Cardiac muscle cell (in vitro differentiated cells and primary cell): ENCODE measurements around the gene TMUB1. TPM values are rescaled to one million over a fixed set of nuclear protein-coding genes. Genes with fewer than 3 reads are reported as not detected.
A peak's percentile ranks its signal among the peaks of the same experiment; 100 is the strongest.

Experiments used
- DNase-seq, 2 donors: peaks; one replicate each; pipeline versions ENCODE4 v3.0.0 to v3.0.0-alpha.2; 2010 to 2017; ENCODE audit warnings: low read depth in 1 of 2, low spot score in 1 of 2
- H3K27ac ChIP-seq: fragments of 200-600 bp; sonication (generic); 2 replicates; pipeline ENCODE4 v1.5.1; 2016
- H3K27me3 ChIP-seq: fragments of 200-600 bp; sonication (generic); 2 replicates; pipeline ENCODE4 v1.6.0; 2016; ENCODE audit warnings: control low read depth
- H3K36me3 ChIP-seq: fragments of 200-600 bp; sonication (generic); 2 replicates; pipeline ENCODE4 v1.5.1; 2016; ENCODE audit warnings: control low read depth
- H3K4me1 ChIP-seq: fragments of 200-600 bp; sonication (generic); 2 replicates; pipeline ENCODE4 v1.8.1; 2017; ENCODE audit warnings: low read depth, mild to moderate bottlenecking, mixed run types
- H3K4me3 ChIP-seq: fragments of 200-600 bp; sonication (generic); 2 replicates; pipeline ENCODE4 v1.5.1; 2016; ENCODE audit warnings: mild to moderate bottlenecking
- H3K9me3 ChIP-seq: fragments of 200-600 bp; sonication (generic); 2 replicates; pipeline ENCODE4 v1.5.1; 2017; ENCODE audit warnings: low read depth, mild to moderate bottlenecking, control low read depth
- polyA plus RNA-seq: library from polyadenylated mRNA; unstranded; fragments of >200 nt; fragmentation: Nextera tagmentation; extraction: Ambion mirVana; gene quantifications from 2 replicates; pipeline ENCODE4 v1.2.1, GENCODE V29; 2016
- total RNA-seq: library from RNA; depleted of rRNA; stranded (reverse); fragments of >200 nt; gene quantifications from 2 replicates; pipeline ENCODE4 v1.2.3, GENCODE V29; 2016
- TF ChIP-seq, protein P1 (sequence below): IDR thresholded peaks from 2 replicates; pipeline ENCODE4 v1.5.1; 2012; ENCODE audit warnings: low read depth, mild to moderate bottlenecking, low read length

The TMUB1 gene
- total and polyA plus RNA-seq, 2 experiments from 2014 or later, result 74.9 to 83.4 TPM

DNA sequence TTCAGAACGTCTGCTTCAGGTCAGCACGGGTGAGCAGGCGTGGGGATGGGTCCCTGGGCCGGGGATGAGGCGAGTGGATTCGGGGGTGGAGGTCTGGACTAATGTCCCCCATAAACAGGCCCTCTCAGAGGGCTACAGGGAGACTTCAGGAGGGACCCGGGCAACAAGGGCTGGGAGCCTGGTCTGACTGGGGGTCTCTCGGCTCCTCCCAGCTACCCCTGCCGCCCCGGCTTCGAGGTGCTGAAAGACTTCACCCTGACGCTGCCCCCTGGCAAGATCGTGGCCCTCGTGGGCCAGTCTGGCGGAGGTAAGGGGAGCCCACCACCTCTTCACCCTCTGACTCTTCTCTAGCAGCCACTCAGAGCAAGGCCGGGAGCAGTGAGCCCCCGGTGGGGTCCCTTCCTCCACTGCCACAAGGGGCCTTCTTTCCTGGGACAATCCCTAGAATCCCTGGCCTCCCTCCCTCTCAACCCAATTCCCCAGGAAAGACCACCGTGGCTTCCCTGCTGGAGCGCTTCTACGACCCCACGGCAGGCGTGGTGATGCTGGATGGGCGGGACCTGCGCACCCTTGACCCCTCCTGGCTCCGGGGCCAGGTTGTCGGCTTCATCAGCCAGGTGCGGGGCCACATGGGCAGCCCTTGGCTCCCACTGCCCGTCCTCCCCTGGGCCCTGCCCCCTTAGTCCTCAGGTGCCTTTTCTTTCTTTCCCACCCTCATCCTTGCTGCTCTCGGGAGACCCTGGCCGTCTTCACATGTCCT lies 42.5 kb downstream of the TMUB1 start:
- H3K4me3 ChIP-seq, result no peak overlapping the region
- no peaks in the 10 kb centered on the region for H3K9me3 ChIP-seq
- peaks cover 12% of the 10 kb centered on the region for H3K4me1 ChIP-seq
- TF ChIP-seq, protein P1, sequence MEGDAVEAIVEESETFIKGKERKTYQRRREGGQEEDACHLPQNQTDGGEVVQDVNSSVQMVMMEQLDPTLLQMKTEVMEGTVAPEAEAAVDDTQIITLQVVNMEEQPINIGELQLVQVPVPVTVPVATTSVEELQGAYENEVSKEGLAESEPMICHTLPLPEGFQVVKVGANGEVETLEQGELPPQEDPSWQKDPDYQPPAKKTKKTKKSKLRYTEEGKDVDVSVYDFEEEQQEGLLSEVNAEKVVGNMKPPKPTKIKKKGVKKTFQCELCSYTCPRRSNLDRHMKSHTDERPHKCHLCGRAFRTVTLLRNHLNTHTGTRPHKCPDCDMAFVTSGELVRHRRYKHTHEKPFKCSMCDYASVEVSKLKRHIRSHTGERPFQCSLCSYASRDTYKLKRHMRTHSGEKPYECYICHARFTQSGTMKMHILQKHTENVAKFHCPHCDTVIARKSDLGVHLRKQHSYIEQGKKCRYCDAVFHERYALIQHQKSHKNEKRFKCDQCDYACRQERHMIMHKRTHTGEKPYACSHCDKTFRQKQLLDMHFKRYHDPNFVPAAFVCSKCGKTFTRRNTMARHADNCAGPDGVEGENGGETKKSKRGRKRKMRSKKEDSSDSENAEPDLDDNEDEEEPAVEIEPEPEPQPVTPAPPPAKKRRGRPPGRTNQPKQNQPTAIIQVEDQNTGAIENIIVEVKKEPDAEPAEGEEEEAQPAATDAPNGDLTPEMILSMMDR, result no peak
- H3K27me3 ChIP-seq, result no peaks in the 10 kb centered on the region
- peaks cover 3% of the 10 kb centered on the region for H3K36me3 ChIP-seq
- no peak overlapping the region for H3K27ac ChIP-seq
- no peak for DNase-seq

DNA sequence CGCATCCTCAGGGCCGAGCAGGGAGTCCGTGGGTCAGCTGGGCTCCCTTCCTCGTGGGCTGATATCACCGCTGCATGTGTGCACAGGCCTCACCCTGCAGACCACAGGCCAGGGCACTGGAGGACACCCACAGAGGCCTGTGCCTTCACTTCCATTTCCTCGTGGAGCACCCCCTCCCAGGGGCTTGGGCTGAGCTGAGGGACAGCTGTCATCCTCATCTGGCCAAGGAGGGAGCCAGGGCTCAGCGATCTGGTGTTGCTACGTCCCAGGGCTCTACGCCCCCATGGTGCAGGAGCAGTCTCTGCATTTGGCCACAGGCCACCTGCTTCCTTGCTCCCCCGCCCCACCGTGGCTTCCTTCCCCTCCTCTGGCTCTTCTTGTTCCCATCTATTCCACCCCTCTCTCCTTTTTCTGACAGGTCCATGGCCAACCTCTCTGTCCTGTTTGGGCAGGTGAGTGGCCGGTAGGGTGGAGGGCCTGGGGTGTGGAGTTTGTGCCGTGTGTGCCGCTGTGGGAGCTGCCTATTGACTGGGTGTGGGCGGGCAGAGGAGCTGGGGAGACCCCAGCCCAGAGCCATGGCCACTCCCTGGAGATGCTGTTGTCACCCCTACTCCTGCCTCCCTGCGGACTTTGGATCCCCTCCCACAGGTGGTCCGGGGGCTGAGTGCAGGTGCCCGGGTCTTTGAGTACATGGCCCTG lies 43.3 kb downstream of the TMUB1 start:
- TF ChIP-seq, protein P1, result no peak
- H3K9me3 ChIP-seq, result no peaks in the 10 kb centered on the region
- H3K27me3 ChIP-seq, result no peaks in the 10 kb centered on the region
- peaks cover 12% of the 10 kb centered on the region for H3K4me1 ChIP-seq
- H3K36me3 ChIP-seq, result peaks cover 3% of the 10 kb centered on the region
- no peak overlapping the region for H3K4me3 ChIP-seq
- H3K27ac ChIP-seq, result no peak overlapping the region
- DNase-seq, result no peak

DNA sequence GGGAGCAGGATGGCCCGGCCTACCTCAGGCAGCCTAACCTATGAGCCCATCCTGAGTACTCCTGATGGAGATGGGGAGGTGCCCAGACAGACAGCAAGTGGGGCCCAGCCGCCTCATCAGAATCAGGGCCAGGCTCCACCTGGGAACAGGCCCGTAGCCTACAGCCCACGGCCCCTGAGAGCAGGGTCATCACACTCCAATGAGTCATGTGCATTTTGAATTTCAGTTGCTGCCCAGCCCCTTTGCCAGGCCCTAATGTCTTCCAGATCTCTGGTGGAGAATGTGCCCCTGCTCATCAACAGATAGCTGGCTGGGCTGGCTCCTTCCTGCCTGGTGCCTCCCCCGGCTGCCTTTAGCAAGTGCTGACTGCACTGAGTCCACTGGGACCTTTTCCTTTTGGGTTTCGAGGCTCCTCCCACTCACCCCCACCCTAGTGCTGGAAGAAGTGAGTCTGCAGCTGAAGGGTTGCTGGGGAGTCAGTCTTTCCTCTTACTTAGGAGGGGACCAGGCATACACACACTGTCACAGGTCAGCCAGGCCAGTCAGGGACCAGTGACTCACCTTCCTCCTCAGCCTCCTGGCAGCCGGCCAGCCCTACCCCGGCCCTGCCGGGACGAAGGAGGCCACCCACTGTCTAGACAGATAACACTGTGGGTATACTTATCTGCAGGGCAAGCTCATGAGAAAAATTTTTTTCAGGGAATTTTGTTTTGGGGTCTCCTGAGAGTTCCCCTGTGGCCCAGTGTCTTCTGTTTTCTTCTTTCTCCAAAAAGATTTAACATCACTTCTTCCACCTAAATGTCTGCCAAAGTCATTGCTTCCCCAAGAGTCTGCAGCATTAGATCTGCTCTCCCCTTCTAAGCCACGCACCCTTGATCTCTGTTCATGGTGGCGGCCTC lies 44.1 kb downstream of the TMUB1 start:
- Histone ChIP-seq H3K27ac (peak overlapping the region; percentile 66), H3K36me3 (peaks cover 3% of the 10 kb centered on the region), H3K4me3 (no peak overlapping the region), H3K27me3 (no peaks in the 10 kb centered on the region), H3K4me1 (peaks cover 12% of the 10 kb centered on the region), H3K9me3 (no peaks in the 10 kb centered on the region)
- DNase-seq, result peak; percentile 62 to 88
- TF ChIP-seq, protein P1, result no peak

DNA sequence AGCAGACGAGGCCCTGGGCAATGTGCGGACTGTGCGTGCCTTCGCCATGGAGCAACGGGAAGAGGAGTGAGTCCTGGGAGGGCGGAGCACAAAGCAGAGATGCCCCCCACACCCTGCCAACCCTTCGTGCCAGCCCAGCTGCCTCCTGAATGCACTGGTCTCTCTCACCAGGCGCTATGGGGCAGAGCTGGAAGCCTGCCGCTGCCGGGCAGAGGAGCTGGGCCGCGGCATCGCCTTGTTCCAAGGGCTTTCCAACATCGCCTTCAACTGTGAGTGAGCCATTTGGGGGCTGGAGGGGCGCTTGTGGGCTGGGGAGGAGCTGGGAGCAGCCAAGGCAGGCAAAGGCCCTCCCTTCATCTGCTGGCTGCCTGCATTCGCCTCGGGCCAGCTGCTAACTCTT lies 47.4 kb downstream of the TMUB1 start:
- H3K9me3 ChIP-seq, result no peaks in the 10 kb centered on the region
- DNase-seq, result no peak
- H3K36me3 ChIP-seq, result peaks cover 3% of the 10 kb centered on the region
- TF ChIP-seq, protein P1, result no peak
- no peaks in the 10 kb centered on the region for H3K27me3 ChIP-seq
- peaks cover 12% of the 10 kb centered on the region for H3K4me1 ChIP-seq
- no peak overlapping the region for H3K4me3 ChIP-seq
- H3K27ac ChIP-seq, result no peak overlapping the region

DNA sequence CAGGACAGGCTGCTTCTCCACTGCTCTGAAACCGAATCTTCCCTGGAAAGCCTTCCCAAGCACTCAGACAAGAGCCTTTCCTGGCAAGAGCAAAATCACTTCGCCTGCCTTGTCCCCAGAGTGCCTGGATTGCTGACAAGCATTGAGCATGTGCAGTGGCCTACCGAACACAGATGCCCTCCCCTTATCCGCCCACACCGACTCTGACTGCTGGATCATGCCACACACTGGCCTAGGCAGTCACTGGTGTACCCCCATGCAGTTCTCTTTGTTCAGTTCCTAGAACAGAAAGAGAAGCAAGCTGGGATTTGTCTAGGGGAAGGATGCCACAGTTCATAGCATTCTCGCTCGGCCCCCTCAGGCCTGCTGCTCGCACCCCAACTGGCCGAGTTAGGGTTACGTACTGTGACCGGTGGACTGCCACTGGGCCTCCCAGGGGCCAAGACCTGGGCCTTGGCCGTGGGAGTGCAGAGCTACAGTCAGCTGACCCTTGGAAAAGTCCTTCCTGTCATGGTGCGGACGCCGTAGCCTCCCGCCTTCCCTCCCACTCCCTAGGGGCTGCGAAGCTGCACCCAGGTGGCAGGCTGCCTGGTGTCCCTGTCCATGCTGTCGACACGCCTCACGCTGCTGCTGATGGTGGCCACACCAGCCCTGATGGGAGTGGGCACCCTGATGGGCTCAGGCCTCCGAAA lies 48.1 kb downstream of the TMUB1 start:
- no peak for DNase-seq
- H3K9me3 ChIP-seq, result no peaks in the 10 kb centered on the region
- peaks cover 12% of the 10 kb centered on the region for H3K4me1 ChIP-seq
- TF ChIP-seq, protein P1, result no peak
- H3K36me3 ChIP-seq, result peaks cover 3% of the 10 kb centered on the region
- no peak overlapping the region for H3K4me3 ChIP-seq
- no peak overlapping the region for H3K27ac ChIP-seq
- no peaks in the 10 kb centered on the region for H3K27me3 ChIP-seq
